Placental pericyte (primary cell): ENCODE measurements around the gene RETNLB. TPM values are rescaled to one million over a fixed set of nuclear protein-coding genes. Genes with fewer than 3 reads are reported as not detected.

Experiments used
- small RNA-seq: library from RNA; depleted of rRNA; stranded (forward); fragments of <200 nt; gene quantifications from one replicate; pipeline ENCODE3, GENCODE V24; 2012; ENCODE audit warnings: low replicate concordance
- total RNA-seq: library from RNA; depleted of rRNA; stranded (reverse); fragments of >200 nt; gene quantifications from 2 replicates; pipeline ENCODE4 v1.2.3, GENCODE V29; 2012

RETNLB gene
- total RNA-seq = not detected in 2 replicates

GRCh38 chr3:108757404-108757982, at the start of gene RETNLB:
Gene RETNLB, minus strand, starts transcription at chr3:108757410. Its CDS starts 225 bp downstream, at chr3:108757185.

Small RNA genes within 50 kb of the gene (small RNA-seq; reads per million reads assigned to genes)
- gene AC092185.1 = not detected

Other genes with a start within 250 kb of the RETNLB start
- gene MYH15, start 246.8 kb downstream of the RETNLB start, total RNA-seq = 1.3 and 1.6 TPM in 2 replicates
- gene CIP2A, start 168.0 kb downstream of the RETNLB start, total RNA-seq = 3.3 and 58.3 TPM in 2 replicates
- gene DZIP3, start 167.7 kb downstream of the RETNLB start, total RNA-seq = 5.7 and 10.3 TPM in 2 replicates
- not detected in 2 replicates for gene TRAT1, start 65.4 kb upstream of the RETNLB start, total RNA-seq
- gene GUCA1C, start 196.5 kb upstream of the RETNLB start, total RNA-seq = not detected in 2 replicates